NB4 (cell line): ENCODE data around the gene ERCC3.
A peak's percentile ranks its signal among the peaks of the same experiment; 100 is the strongest.

Source experiments
- DNase-seq: peaks from one replicate; pipeline ENCODE4 v3.0.0; 2010; ENCODE audit warnings: low read depth
- H3K4me3 ChIP-seq: one replicate; pipeline ENCODE4 v1.5.1; 2011; ENCODE audit warnings: mild to moderate bottlenecking, low read depth, low read length, moderate library complexity
- CTCF ChIP-seq: IDR thresholded peaks from one replicate; pipeline ENCODE4 v1.5.1; 2012; ENCODE audit warnings: low read depth, low read length
- MYC ChIP-seq: IDR thresholded peaks from 2 replicates; pipeline ENCODE4 v1.6.1; 2011; ENCODE audit warnings: low read depth, low read length
- POLR2A ChIP-seq: IDR thresholded peaks from 2 replicates; pipeline ENCODE4 v1.6.1; 2011; ENCODE audit warnings: mild to moderate bottlenecking; ENCODE audit not compliant: insufficient read length; ENCODE audit errors: extremely low read depth
- TF ChIP-seq, protein P1 (sequence below): IDR thresholded peaks from 2 replicates; pipeline ENCODE4 v1.6.1; 2011; ENCODE audit warnings: low read depth, low read length

ERCC3 gene

GRCh38 chr2:127261804-127262406 is 32.0 kb downstream of the ERCC3 start:
- H3K4me3 ChIP-seq: no peak overlapping the region
- DNase-seq: no peak
- no peak for TF ChIP-seq POLR2A
- TF ChIP-seq, protein P1, sequence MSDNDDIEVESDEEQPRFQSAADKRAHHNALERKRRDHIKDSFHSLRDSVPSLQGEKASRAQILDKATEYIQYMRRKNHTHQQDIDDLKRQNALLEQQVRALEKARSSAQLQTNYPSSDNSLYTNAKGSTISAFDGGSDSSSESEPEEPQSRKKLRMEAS: no peak
- no peak for TF ChIP-seq MYC
- TF ChIP-seq CTCF: no peak

- TF ChIP-seq POLR2A (no peak), MYC (no peak), CTCF (no peak)
- TF ChIP-seq, protein P1: no peak
Observed at GRCh38 chr2:127259355-127259754, 34.6 kb downstream of the ERCC3 start.

DNA sequence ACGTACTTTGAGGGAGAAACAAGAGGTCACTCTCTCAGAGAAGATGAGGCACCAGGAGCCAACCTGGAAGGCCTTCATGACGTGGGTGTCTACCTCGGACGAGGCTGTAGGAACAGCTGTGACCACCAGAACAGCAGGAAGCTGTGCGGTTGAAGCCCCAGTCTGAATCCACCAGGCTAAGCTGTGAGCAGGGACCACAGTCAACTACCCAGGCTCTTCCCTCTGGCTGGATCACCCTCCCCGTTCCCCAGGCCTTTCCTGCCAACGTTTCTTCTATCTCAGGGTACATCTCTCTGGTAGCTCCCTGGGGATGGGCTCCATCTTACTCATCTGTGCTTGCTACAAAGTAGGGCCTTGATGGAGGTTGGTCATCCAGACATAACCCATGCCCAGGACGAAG is 37.1 kb downstream of the ERCC3 start:
- TF ChIP-seq, protein P1: no peak
- TF ChIP-seq MYC: no peak
- H3K4me3 ChIP-seq: no peak overlapping the region
- peak; percentile 71 for DNase-seq

More at GRCh38 chr2:127259355-127259754, 34.6 kb downstream of the ERCC3 start:
- no peak overlapping the region for H3K4me3 ChIP-seq
- DNase-seq: no peak

DNA sequence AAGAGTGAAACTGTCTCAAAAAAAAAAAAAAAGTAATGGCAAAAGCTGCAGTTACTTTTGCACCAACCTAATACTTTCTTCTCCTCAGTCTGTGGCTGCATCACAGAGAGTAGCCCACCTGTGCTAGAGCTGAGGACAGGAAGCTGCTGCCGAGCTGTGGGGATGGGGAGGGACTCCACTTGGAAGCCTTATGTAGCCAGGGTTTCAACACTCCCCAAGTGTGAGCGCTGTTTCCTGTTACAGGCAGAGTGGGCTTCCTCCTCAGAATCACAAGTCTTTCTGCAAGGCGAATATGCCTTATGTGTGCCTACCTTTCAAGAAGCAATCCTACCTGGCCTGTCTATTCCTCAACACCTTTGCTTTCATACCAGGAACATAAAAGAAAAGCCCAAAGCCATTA is 37.6 kb downstream of the ERCC3 start:
- no peak overlapping the region for H3K4me3 ChIP-seq
- TF ChIP-seq CTCF (no peak), MYC (no peak), POLR2A (no peak)
- TF ChIP-seq, protein P1: no peak
- peak; percentile 83 for DNase-seq

DNA sequence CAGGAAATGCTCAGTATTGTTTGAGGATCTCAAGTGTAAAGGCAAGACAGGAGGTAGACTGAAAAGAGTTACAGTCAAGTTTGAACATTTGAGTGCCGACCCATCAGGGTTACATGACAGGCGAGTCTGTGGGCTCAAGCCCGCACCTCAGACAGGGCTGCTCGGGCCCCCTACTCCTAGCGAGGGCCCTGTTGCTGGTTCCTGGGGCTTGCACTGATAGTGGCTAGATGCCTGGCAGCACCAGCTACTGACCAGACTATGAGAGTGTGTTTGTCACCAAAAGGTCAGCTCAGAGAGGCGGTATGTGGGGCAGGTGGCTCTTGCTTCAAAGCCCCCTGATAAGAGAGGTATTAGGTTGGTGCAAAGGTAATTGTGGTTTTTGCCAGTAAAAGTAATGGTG is 38.2 kb downstream of the ERCC3 start:
- TF ChIP-seq CTCF: no peak
- TF ChIP-seq MYC: no peak
- no peak for DNase-seq
- H3K4me3 ChIP-seq: no peak overlapping the region

GRCh38 chr2:127255146-127255545 is 38.8 kb downstream of the ERCC3 start:
- no peak overlapping the region for H3K4me3 ChIP-seq
- TF ChIP-seq, protein P1: 0 out of 2 replicates have a peak, but pooled peaks have one; percentile 18
- TF ChIP-seq CTCF (no peak), POLR2A (no peak), MYC (0 out of 2 replicates have a peak, but pooled peaks have one; percentile 9)
- DNase-seq: peak; percentile 91
